Type B pancreatic cell (in vitro differentiated cells): Measurements from ENCODE around the gene RCAN1. TPM values are rescaled to one million over a fixed set of nuclear protein-coding genes. Genes with fewer than 3 reads are reported as not detected.
"Not testable (repeated sequence)": the region's sequence is repeated elsewhere in the genome, so short reads cannot be mapped to it uniquely, and the experiment has no call there.

Experiments used
- DNase-seq: peaks from one replicate; pipeline ENCODE4 v3.0.0; 2021; ENCODE audit warnings: mixed read lengths; ENCODE audit not compliant: unreplicated experiment; ENCODE audit errors: extremely low spot score
- H3K27ac Mint-ChIP-seq: 2 replicates; pipeline ENCODE4 v1.8.0; 2021; ENCODE audit warnings: mild to moderate bottlenecking, mixed read lengths
- H3K27me3 Mint-ChIP-seq: 2 replicates; pipeline ENCODE4 v1.8.0; 2021; ENCODE audit warnings: mixed read lengths
- H3K36me3 Mint-ChIP-seq: 2 replicates; pipeline ENCODE4 v1.8.0; 2021; ENCODE audit warnings: mixed read lengths
- H3K4me1 Mint-ChIP-seq: one replicate; pipeline ENCODE4 v1.8.0; 2021; ENCODE audit warnings: mixed read lengths; ENCODE audit not compliant: unreplicated experiment
- H3K4me3 Mint-ChIP-seq: 2 replicates; pipeline ENCODE4 v1.8.0; 2021; ENCODE audit warnings: mild to moderate bottlenecking, mixed read lengths
- H3K9me3 Mint-ChIP-seq: 2 replicates; pipeline ENCODE4 v1.8.0; 2021; ENCODE audit warnings: mixed read lengths
- CTCF ChIP-seq: fragments of 200-600 bp; sonication (generic); conservative IDR thresholded peaks from 2 replicates; pipeline ENCODE4 v1.5.0; 2021; ENCODE audit warnings: antibody characterized with exemption, mild to moderate bottlenecking
- total RNA-seq: library from RNA; stranded (reverse); gene quantifications from 2 replicates; pipeline ENCODE4 v1.2.1, GENCODE V29; 2021; ENCODE audit warnings: low replicate concordance

RCAN1 gene
- total RNA-seq, 1 donor from 2014 or later: 16.5 TPM

GRCh38 chr21:34500191-34500590 is 114.7 kb downstream of the RCAN1 start:
- no peaks in the 10 kb centered on the region for H3K27me3 Mint-ChIP-seq
- no peak overlapping the region for H3K4me3 Mint-ChIP-seq
- no peak overlapping the region for H3K27ac Mint-ChIP-seq

GRCh38 chr21:34499116-34499515 is 115.8 kb downstream of the RCAN1 start:
- no peaks in the 10 kb centered on the region for H3K27me3 Mint-ChIP-seq
- no peak overlapping the region for H3K27ac Mint-ChIP-seq
- no peaks in the 10 kb centered on the region for H3K4me1 Mint-ChIP-seq
- H3K9me3 Mint-ChIP-seq: peaks cover 6% of the 10 kb centered on the region
- no peak for TF ChIP-seq CTCF
- H3K4me3 Mint-ChIP-seq: no peak overlapping the region
- DNase-seq: no peak
- peaks cover 3% of the 10 kb centered on the region for H3K36me3 Mint-ChIP-seq

More at GRCh38 chr21:34500191-34500590, 114.7 kb downstream of the RCAN1 start:
- Mint-ChIP-seq H3K4me1 (no peaks in the 10 kb centered on the region), H3K36me3 (peaks cover 3% of the 10 kb centered on the region), H3K9me3 (peaks cover 6% of the 10 kb centered on the region)
- DNase-seq: no peak
- TF ChIP-seq CTCF: no peak

GRCh38 chr21:34498623-34499022 is 116.3 kb downstream of the RCAN1 start:
- no peak overlapping the region for H3K4me3 Mint-ChIP-seq
- H3K36me3 Mint-ChIP-seq: peaks cover 3% of the 10 kb centered on the region
- no peak overlapping the region for H3K27ac Mint-ChIP-seq
- no peaks in the 10 kb centered on the region for H3K27me3 Mint-ChIP-seq
- no peak for DNase-seq
- H3K4me1 Mint-ChIP-seq: no peaks in the 10 kb centered on the region
- TF ChIP-seq CTCF: no peak
- H3K9me3 Mint-ChIP-seq: peaks cover 6% of the 10 kb centered on the region

- H3K27ac Mint-ChIP-seq, DNase-seq, H3K36me3 Mint-ChIP-seq, H3K4me1 Mint-ChIP-seq, H3K27me3 Mint-ChIP-seq, H3K9me3 Mint-ChIP-seq, H3K4me3 Mint-ChIP-seq: not testable (repeated sequence)
Measured at GRCh38 chr21:34483854-34484253, 131.1 kb downstream of the RCAN1 start.

GRCh38 chr21:34483435-34483834 is 131.5 kb downstream of the RCAN1 start:
- H3K36me3 Mint-ChIP-seq, DNase-seq, H3K9me3 Mint-ChIP-seq, H3K4me1 Mint-ChIP-seq, H3K4me3 Mint-ChIP-seq, H3K27ac Mint-ChIP-seq, H3K27me3 Mint-ChIP-seq: not testable (repeated sequence)

GRCh38 chr21:34467333-34467732 is 147.6 kb downstream of the RCAN1 start:
- H3K36me3 Mint-ChIP-seq, H3K27ac Mint-ChIP-seq, H3K4me1 Mint-ChIP-seq, H3K4me3 Mint-ChIP-seq, DNase-seq, H3K27me3 Mint-ChIP-seq, H3K9me3 Mint-ChIP-seq: not testable (repeated sequence)

Other genes starting within 250 kb of the RCAN1 start
- 11.0 and 14.1 TPM in 2 replicates for gene SMIM11, start 239.6 kb downstream of the RCAN1 start, total RNA-seq
- not detected in 2 replicates for gene SMIM34, start 191.2 kb downstream of the RCAN1 start, total RNA-seq
- gene KCNE1, start 102.9 kb downstream of the RCAN1 start, total RNA-seq: 0.14 and 0.51 TPM in 2 replicates
- 6.2 and 17.6 TPM in 2 replicates for gene CLIC6, start 53.9 kb upstream of the RCAN1 start, total RNA-seq